ENCODE data around the gene MICAL3.

- peak; percentile 41 for TF ChIP-seq CTCF (IDR thresholded peaks at IDR 0.05; ENCODE audit: poor library complexity, severe bottlenecking)
- no peak for TF ChIP-seq RAD21 (conservative IDR thresholded peaks at IDR 0.05)
- no peak for TF ChIP-seq EZH2 (IDR thresholded peaks at IDR 0.05; ENCODE audit: borderline replicate concordance, insufficient read depth, low read length, poor library complexity, severe bottlenecking)
- no peak for TF ChIP-seq EP300 (conservative IDR thresholded peaks at IDR 0.05; ENCODE audit: poor library complexity, severe bottlenecking)
- no peak for TF ChIP-seq REST (IDR thresholded peaks at IDR 0.05; ENCODE audit: borderline replicate concordance)
- TF ChIP-seq POLR2AphosphoS5 (IDR thresholded peaks at IDR 0.05) = no peak
- no peak for TF ChIP-seq SMC3 (conservative IDR thresholded peaks at IDR 0.05; ENCODE audit: poor library complexity)
- no peak for TF ChIP-seq TAF1 (IDR thresholded peaks at IDR 0.05; ENCODE audit: low read depth)
- TF ChIP-seq MXI1 (conservative IDR thresholded peaks at IDR 0.05; ENCODE audit: poor library complexity, severe bottlenecking) = peak; percentile 31
Measured at GRCh38 chr22:17945888-17946648, 78.3 kb downstream of the MICAL3 start.

Data from neural cell (in vitro differentiated cells).